ENCODE measurements around the gene ELMO3.

ELMO3 gene

DNA sequence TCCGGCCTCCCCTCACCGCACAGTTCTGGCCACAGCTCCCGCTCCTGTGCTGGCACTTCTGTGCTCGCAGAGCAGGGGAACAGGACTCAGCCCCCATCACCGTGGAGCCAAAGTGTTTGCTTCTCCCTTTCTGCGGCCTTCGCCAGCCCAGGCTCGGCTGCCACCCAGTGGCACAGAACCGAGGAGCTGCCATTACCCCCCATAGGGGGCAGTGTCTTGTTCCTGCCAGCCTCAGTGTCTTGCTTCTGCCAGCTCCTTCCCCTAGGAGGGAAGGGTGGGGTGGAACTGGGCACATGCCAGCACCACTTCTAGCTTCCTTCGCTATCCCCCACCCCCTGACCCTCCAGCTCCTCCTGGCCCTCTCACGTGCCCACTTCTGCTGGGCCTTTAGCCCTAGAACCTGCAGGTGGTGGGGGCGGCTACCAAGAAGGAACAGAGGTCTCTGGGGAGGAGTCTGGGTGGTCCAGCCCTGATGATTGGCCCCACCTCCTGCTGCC, 645 bp upstream of the ELMO3 start:
- peak; percentile 41 for DNase-seq (ENCODE audit: low read depth, low spot score)

DNA sequence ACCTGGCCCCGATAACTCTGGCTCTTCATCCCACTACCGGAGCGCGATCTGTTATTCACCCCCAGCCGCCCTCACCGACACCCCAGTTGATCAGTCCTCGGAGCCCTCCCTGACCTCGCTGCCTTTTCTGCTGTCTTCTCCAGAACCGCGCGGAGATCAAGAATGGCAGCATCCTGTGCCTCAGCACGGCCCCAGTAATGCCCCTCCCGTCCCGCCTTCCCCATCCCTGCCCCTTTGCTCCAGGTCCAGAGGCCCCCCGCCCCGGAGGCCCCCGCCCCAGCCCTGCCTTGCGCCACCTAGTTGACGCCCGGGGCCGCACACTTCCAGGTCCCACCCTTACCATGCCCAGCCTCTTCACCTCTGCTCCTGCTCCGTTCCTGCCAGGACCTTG, 872 bp downstream of the ELMO3 start:
- DNase-seq (ENCODE audit: low read depth, low spot score), result no peak
- TF ChIP-seq, protein P1, sequence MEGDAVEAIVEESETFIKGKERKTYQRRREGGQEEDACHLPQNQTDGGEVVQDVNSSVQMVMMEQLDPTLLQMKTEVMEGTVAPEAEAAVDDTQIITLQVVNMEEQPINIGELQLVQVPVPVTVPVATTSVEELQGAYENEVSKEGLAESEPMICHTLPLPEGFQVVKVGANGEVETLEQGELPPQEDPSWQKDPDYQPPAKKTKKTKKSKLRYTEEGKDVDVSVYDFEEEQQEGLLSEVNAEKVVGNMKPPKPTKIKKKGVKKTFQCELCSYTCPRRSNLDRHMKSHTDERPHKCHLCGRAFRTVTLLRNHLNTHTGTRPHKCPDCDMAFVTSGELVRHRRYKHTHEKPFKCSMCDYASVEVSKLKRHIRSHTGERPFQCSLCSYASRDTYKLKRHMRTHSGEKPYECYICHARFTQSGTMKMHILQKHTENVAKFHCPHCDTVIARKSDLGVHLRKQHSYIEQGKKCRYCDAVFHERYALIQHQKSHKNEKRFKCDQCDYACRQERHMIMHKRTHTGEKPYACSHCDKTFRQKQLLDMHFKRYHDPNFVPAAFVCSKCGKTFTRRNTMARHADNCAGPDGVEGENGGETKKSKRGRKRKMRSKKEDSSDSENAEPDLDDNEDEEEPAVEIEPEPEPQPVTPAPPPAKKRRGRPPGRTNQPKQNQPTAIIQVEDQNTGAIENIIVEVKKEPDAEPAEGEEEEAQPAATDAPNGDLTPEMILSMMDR (IDR thresholded peaks at IDR 0.05; ENCODE audit: low read depth, low read length), result no peak
- in situ Hi-C loops (cut with HindIII; ENCODE audit: low sequenced_read_pairs), result no loop called here
- no peak overlapping the region for H3K4me3 ChIP-seq (ENCODE audit: low read depth, low read length)

More for the DNA sequence above, 645 bp upstream of the ELMO3 start:
- in situ Hi-C loops (cut with HindIII; ENCODE audit: low sequenced_read_pairs), result no loop called here
- no peak overlapping the region for H3K4me3 ChIP-seq (ENCODE audit: low read depth, low read length)
- TF ChIP-seq, protein P1 (IDR thresholded peaks at IDR 0.05; ENCODE audit: low read depth, low read length), result peak; percentile 85

DNA sequence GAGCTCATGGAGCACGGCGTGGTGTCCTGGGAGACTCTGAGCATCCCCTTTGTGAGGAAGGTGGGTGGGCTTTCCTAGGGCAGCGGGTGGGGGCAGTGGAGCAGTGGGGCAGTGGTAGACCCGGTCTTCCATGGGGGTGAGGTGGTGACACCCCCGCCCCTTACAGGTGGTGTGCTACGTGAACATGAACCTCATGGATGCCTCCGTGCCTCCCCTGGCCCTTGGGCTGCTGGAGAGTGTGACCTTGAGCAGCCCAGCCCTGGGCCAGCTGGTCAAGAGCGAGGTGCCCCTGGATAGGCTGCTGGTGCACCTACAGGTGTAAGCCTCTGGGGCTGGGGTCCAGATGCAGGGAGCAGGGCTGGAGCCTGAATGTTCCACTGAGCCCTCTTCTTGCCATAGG, 1.6 kb downstream of the ELMO3 start:
- DNase-seq (ENCODE audit: low read depth, low spot score), result no peak
- TF ChIP-seq, protein P1 (IDR thresholded peaks at IDR 0.05; ENCODE audit: low read depth, low read length), result no peak
- H3K4me3 ChIP-seq (ENCODE audit: low read depth, low read length), result no peak overlapping the region
- in situ Hi-C loops (cut with HindIII; ENCODE audit: low sequenced_read_pairs), result no loop called here

DNA sequence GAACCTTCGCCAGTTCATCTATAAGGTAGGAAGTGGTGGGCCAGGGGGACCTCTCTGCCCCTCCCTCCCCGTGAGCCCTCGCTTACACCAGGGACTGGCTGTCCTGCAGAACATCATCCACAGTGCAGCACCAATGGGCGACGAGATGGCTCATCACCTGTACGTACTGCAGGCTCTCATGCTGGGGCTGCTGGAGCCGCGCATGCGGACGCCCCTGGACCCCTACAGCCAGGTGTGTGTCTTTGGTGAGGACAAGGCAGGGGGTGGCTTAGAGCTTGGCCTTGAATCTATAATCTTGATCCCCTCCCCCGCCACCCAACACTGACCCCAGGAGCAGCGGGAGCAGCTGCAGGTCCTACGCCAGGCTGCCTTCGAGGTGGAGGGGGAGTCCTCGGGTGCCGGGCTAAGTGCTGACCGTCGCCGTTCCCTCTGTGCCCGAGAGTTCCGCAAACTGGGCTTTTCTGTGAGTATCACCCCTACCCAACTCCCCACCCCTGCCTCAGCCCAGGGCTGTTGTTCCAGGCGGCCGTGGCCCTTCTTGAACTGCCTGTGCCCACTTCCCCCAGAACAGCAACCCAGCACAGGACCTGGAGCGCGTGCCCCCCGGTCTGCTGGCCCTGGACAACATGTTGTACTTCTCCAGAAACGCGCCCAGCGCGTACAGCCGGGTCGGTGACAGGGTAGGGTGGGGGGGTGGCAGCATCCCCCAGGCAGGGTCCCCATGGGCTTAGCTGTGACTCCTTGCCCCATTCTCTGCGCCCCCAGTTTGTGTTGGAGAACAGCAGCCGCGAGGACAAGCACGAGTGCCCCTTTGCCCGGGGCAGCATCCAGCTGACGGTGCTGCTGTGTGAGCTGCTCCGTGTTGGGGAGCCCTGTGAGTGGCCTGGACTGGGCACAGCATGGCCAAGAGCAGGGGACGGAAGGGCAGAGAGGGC, 2.7 kb downstream of the ELMO3 start:
- TF ChIP-seq, protein P1 (IDR thresholded peaks at IDR 0.05; ENCODE audit: low read depth, low read length), result no peak
- in situ Hi-C loops (cut with HindIII; ENCODE audit: low sequenced_read_pairs), result no loop called here
- no peak for DNase-seq (ENCODE audit: low read depth, low spot score)

DNA sequence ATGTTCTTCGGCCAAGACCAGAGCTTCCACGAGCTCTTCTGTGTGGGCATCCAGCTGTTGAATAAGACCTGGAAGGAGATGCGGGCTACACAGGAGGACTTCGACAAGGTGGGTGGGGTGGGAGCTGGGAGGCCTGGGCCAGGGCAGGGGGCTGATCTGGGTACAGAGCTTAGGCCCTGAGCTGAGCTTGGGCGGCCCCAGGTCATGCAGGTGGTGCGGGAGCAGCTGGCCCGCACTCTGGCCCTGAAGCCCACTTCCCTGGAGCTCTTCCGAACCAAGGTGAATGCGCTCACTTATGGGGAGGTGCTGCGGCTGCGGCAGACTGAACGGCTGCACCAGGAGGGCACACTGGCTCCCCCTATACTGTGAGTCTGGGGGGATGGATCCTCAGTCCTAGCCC, 3.5 kb downstream of the ELMO3 start:
- in situ Hi-C loops (cut with HindIII; ENCODE audit: low sequenced_read_pairs), result no loop called here
- no peak overlapping the region for H3K4me3 ChIP-seq (ENCODE audit: low read depth, low read length)
- TF ChIP-seq, protein P1 (IDR thresholded peaks at IDR 0.05; ENCODE audit: low read depth, low read length), result no peak
- DNase-seq (ENCODE audit: low read depth, low spot score), result no peak

More for the DNA sequence above, 2.7 kb downstream of the ELMO3 start:
- H3K4me3 ChIP-seq (ENCODE audit: low read depth, low read length), result no peak overlapping the region

DNA sequence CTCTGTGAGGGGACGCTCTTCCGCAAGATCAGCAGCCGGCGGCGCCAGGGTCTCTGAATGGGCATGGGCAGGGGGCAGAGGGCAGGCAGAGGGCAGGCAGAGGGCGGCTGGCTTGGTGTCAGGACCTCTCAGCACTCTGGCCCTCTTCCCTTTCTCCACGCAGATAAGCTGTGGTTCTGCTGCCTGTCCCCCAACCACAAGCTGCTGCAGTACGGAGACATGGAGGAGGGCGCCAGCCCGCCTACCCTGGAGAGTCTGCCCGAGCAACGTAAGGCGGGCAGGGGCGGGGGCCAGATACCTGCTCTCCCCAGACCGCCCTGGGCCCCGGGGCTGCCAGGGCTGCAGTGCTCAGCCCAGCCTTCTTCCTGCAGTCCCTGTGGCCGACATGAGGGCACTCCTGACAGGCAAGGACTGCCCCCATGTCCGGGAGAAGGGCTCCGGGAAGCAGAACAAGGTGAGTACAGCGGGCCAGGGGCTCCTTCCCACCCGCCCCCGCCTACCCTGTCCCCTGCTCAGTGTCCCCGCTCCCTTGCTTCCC, 4.1 kb downstream of the ELMO3 start:
- TF ChIP-seq, protein P1 (IDR thresholded peaks at IDR 0.05; ENCODE audit: low read depth, low read length), result no peak
- no peak overlapping the region for H3K4me3 ChIP-seq (ENCODE audit: low read depth, low read length)
- in situ Hi-C loops (cut with HindIII; ENCODE audit: low sequenced_read_pairs), result no loop called here
- DNase-seq (ENCODE audit: low read depth, low spot score), result no peak
